H54 (cell line): Measurements from ENCODE around the gene ZNF652.

Experiments used
- DNase-seq: peaks from one replicate; pipeline ENCODE4 v3.0.0; 2011; ENCODE audit warnings: low spot score, mixed read lengths; ENCODE audit not compliant: insufficient read length
- FAIRE-seq: peaks from 3 replicates; lab custom pipeline; 2011; peaks lifted over from hg19 to GRCh38; lab: Jason Lieb, UNC
- POLR2A ChIP-seq: IDR thresholded peaks from 2 replicates; pipeline ENCODE4 v1.6.1; 2011; ENCODE audit warnings: low read depth, mild to moderate bottlenecking, low read length

Gene ZNF652

GRCh38 chr17:49357516-49357915 is 4.5 kb downstream of the ZNF652 start:
- FAIRE-seq (no peak), DNase-seq (no peak)
- TF ChIP-seq POLR2A: no peak

GRCh38 chr17:49356320-49356719 is 5.7 kb downstream of the ZNF652 start:
- no peak for FAIRE-seq
- DNase-seq: no peak
- TF ChIP-seq POLR2A: no peak

- FAIRE-seq: no peak
- DNase-seq: no peak
- no peak for TF ChIP-seq POLR2A
Measured at GRCh38 chr17:49353607-49354006, 8.4 kb downstream of the ZNF652 start.

- no peak for DNase-seq
- no peak for FAIRE-seq
- no peak for TF ChIP-seq POLR2A
Measured at GRCh38 chr17:49352587-49353154, 9.4 kb downstream of the ZNF652 start.

- no peak for TF ChIP-seq POLR2A
- FAIRE-seq (no peak), DNase-seq (no peak)
Measured at GRCh38 chr17:49351572-49352140, 10.4 kb downstream of the ZNF652 start.

- FAIRE-seq: no peak
- no peak for TF ChIP-seq POLR2A
- no peak for DNase-seq
Measured at GRCh38 chr17:49349541-49349940, 12.5 kb downstream of the ZNF652 start.

- FAIRE-seq (no peak), DNase-seq (no peak)
- TF ChIP-seq POLR2A: no peak
Measured at GRCh38 chr17:49344914-49345313, 17.1 kb downstream of the ZNF652 start.

- FAIRE-seq (no peak), DNase-seq (no peak)
- no peak for TF ChIP-seq POLR2A
Measured at GRCh38 chr17:49343273-49343672, 18.8 kb downstream of the ZNF652 start.

- DNase-seq (no peak), FAIRE-seq (no peak)
- no peak for TF ChIP-seq POLR2A
Measured at GRCh38 chr17:49342575-49342936, 19.5 kb downstream of the ZNF652 start.

- TF ChIP-seq POLR2A: no peak
- DNase-seq (no peak), FAIRE-seq (no peak)
Measured at GRCh38 chr17:49341356-49341755, 20.7 kb downstream of the ZNF652 start.

GRCh38 chr17:49339354-49339753 is 22.7 kb downstream of the ZNF652 start:
- FAIRE-seq (no peak), DNase-seq (no peak)
- no peak for TF ChIP-seq POLR2A

- FAIRE-seq (no peak), DNase-seq (no peak)
- no peak for TF ChIP-seq POLR2A
Measured at GRCh38 chr17:49338883-49339282, 23.2 kb downstream of the ZNF652 start.

GRCh38 chr17:49337884-49338283 is 24.2 kb downstream of the ZNF652 start:
- TF ChIP-seq POLR2A: no peak
- no peak for DNase-seq
- peak; percentile 61 for FAIRE-seq

GRCh38 chr17:49334744-49335512 is 27.1 kb downstream of the ZNF652 start:
- TF ChIP-seq POLR2A: no peak
- FAIRE-seq (no peak), DNase-seq (no peak)

GRCh38 chr17:49333804-49334203 is 28.2 kb downstream of the ZNF652 start:
- TF ChIP-seq POLR2A: no peak
- FAIRE-seq: no peak
- DNase-seq: no peak
